Cardiac ventricle fibroblast (primary cell): ENCODE results near the gene AIFM1. TPM values are rescaled to one million over a fixed set of nuclear protein-coding genes. Genes with fewer than 3 reads are reported as not detected.

Source experiments
- total RNA-seq: library from RNA; depleted of rRNA; stranded (reverse); fragments of >200 nt; gene quantifications from 2 replicates; pipeline ENCODE4 v1.2.3, GENCODE V29; 2015

Gene AIFM1
- 17.4 and 24.1 TPM in 2 replicates for total RNA-seq

DNA sequence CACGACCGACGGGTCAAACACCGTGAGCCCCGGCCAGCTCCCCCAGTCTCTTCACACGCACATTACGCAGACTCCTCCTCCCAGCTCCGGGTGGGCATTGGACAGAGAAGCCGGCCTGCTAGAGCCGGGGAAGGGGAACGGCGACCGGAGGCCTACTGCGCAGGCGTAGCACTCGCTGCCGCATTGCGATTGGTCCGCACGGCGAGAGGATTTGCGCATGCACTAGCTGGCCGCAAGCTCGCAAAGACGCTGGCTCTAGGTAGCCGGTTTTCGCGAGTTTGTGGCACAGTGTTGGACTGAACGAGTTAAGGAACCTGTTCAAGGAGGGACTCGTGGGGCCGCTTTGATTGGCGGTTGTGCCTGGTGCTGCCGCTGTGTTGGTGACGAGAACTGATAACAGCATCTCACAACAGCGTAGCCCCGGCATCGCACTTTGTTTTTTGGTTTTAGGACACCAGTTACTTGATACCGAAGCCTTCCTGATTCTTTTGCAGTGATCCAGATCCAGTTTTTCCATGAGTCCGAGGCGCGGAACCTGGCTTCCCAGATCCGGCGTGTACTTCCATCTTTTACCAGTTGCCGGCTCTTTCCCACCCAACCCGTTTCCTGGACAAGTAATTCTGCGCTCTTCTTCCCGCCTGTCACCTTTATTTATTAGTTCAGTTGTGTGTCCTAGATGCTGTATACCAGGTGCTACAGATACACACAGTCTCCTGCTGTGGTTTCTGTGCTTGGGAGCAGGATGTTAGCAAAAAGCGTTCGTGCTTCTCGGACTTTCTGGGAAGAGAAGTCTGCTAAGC lies at the start of gene AIFM1:
Gene AIFM1 (minus strand): TSS at position 139 of the 800 bp plus-strand sequence. CDS start 185 bp downstream, outside the sequence.

DNA sequence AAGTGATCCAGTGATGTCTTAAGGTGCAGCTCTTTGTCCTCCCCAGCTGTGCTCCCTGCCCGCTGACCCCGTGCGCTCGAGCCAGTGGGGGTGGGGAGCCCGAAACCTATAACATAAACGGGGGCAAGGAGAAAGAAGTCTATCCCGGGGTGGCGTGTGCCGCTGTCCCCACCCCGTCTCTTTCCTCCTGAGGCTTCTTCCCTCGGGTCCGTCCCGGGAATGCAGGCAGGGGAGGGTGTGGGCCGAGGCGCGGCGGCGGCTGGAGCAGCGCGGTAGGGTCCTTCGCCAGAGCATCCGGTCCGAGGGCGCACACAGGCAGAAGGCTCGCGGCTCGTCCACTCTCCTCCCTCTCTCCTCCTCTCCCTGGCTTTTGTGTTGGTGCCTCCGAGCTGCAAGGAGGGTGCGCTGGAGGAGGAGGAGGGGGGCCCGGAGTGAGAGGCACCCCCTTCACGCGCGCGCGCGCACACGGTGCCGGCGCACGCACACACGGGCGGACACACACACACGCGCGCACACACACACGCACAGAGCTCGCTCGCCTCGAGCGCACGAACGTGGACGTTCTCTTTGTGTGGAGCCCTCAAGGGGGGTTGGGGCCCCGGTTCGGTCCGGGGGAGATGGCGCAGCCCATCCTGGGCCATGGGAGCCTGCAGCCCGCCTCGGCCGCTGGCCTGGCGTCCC lies 5.9 kb upstream of the AIFM1 start, which contains the start of gene RAB33A:
Gene RAB33A (plus strand): TSS at position 517 of the 681 bp plus-strand sequence. CDS start 101 bp downstream, at position 618.

DNA sequence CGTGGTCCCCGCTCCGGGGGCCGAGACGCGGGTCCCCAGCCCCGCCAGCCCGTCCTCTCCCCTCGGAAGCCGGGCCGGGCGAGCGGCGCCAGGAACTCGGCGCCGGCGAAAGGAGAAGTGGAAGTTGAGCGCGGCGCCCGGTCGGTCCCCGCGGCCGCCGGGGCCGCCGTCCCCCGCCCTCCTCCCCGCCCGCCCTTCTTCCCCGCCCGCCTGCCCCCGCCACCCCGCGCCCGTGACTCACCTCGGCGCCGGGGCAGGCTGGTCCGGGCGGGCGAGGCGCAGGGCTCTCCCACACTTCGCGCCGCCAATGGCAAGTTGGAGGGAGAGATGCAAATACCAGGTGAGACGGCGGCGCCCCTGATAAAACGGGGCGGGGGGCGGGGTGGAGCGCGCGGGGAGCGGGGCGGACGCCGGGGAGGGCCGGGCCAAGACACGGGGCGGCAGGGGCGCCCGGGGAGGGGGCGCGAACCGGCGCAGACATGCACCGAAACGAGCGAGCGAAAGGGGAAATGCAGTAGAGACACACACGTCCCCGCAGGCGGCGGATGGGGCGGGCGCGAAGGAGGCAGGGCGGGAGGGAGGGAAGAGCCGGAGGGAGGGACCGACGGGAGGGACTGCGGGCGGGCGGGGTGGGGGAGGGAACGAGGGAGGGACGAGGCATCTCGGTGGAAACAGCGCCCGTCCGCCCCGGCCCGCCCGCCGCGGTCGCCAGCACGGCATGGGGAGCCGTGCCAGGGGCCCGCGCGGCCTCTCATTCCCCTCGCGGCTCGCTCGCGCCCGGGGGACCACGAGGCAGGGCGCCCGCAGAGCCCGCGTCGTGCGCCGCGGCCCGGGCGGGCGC lies 55.0 kb downstream of the AIFM1 start, which contains the start of gene ELF4:
Gene ELF4 (minus strand): TSS at position 119 of the 841 bp plus-strand sequence. CDS start 29,167 bp downstream, outside the sequence.

Other genes starting within 250 kb of the AIFM1 start
- 6.3 and 8.4 TPM in 2 replicates for gene BCORL1, start 183.2 kb downstream of the AIFM1 start, total RNA-seq
- gene ELF4, start 55.3 kb downstream of the AIFM1 start, total RNA-seq: 7.7 and 9.5 TPM in 2 replicates
- 0.15 and 0.19 TPM in 2 replicates for gene RAB33A, start 6.1 kb upstream of the AIFM1 start, total RNA-seq
- 3.6 and 4.7 TPM in 2 replicates for gene ZNF280C, start 103.1 kb upstream of the AIFM1 start, total RNA-seq
- 10.6 and 13.5 TPM in 2 replicates for gene SLC25A14, start 174.1 kb upstream of the AIFM1 start, total RNA-seq
- not detected in 2 replicates for gene GPR119, start 219.8 kb upstream of the AIFM1 start, total RNA-seq
- gene RBMX2, start 236.1 kb upstream of the AIFM1 start, total RNA-seq: 18.8 and 21.1 TPM in 2 replicates